H9 (cell line): ENCODE results near the gene SPEF2. TPM values are rescaled to one million over a fixed set of nuclear protein-coding genes. Genes with fewer than 3 reads are reported as not detected.

ENCODE experiments used
- DNase-seq: peaks from one replicate; pipeline ENCODE4 v3.0.0-alpha.2; 2017
- H2AFZ ChIP-seq: one replicate; pipeline ENCODE4 v1.6.1; 2013; ENCODE audit warnings: mild to moderate bottlenecking, low read length, control low read depth, moderate library complexity
- H2AK5ac ChIP-seq: 2 replicates; pipeline ENCODE4 v1.6.1; 2013; ENCODE audit warnings: low read length, control low read depth, mixed read lengths; ENCODE audit not compliant: insufficient read length
- H2BK120ac ChIP-seq: one replicate; pipeline ENCODE4 v1.6.1; 2013; ENCODE audit warnings: low read depth, mild to moderate bottlenecking, low read length, control low read depth, inconsistent platforms; ENCODE audit not compliant: poor library complexity, severe bottlenecking
- H2BK12ac ChIP-seq: 2 replicates; pipeline ENCODE4 v1.6.1; 2013; ENCODE audit warnings: low read length, control low read depth, mixed read lengths, low read depth; ENCODE audit not compliant: insufficient read length
- H2BK15ac ChIP-seq: 2 replicates; pipeline ENCODE4 v1.6.1; 2013; ENCODE audit warnings: low read depth, low read length, control low read depth
- H2BK20ac ChIP-seq: one replicate; pipeline ENCODE4 v1.6.1; 2013; ENCODE audit warnings: low read depth, mild to moderate bottlenecking, low read length, control low read depth, inconsistent platforms; ENCODE audit not compliant: poor library complexity, severe bottlenecking
- H2BK5ac ChIP-seq: 2 replicates; pipeline ENCODE4 v1.6.1; 2013; ENCODE audit warnings: low read length, control low read depth, mixed read lengths; ENCODE audit not compliant: insufficient read length
- H3K14ac ChIP-seq: 2 replicates; pipeline ENCODE4 v1.6.1; 2013; ENCODE audit warnings: low read length, control low read depth; ENCODE audit not compliant: insufficient read depth
- H3K18ac ChIP-seq: 2 replicates; pipeline ENCODE4 v1.6.1; 2013; ENCODE audit warnings: low read depth, mild to moderate bottlenecking, mixed read lengths, low read length, control low read depth; ENCODE audit not compliant: insufficient read length
- H3K23ac ChIP-seq: 2 replicates; pipeline ENCODE4 v1.6.1; 2013; ENCODE audit warnings: low read length, control low read depth, mixed read lengths, low read depth; ENCODE audit not compliant: insufficient read length
- H3K23me2 ChIP-seq: 2 replicates; pipeline ENCODE4 v1.6.1; 2013; ENCODE audit warnings: low read depth, mild to moderate bottlenecking, mixed read lengths, low read length, control low read depth; ENCODE audit not compliant: insufficient read length, poor library complexity, severe bottlenecking
- H3K27ac ChIP-seq: 2 replicates; pipeline ENCODE4 v1.5.1; 2013; ENCODE audit warnings: low read length, control low read depth, mixed read lengths, low read depth; ENCODE audit not compliant: insufficient read length
- H3K27me3 ChIP-seq: 2 replicates; pipeline ENCODE4 v1.6.1; 2013; ENCODE audit warnings: low read length, control low read depth, inconsistent platforms; ENCODE audit not compliant: insufficient read depth
- H3K4ac ChIP-seq: 2 replicates; pipeline ENCODE4 v1.6.1; 2013; ENCODE audit warnings: low read depth, mild to moderate bottlenecking, control low read depth, inconsistent platforms, low read length, moderate library complexity
- H3K4me1 ChIP-seq: 2 replicates; pipeline ENCODE4 v1.6.1; 2013; ENCODE audit warnings: low read length, control low read depth, inconsistent platforms; ENCODE audit not compliant: insufficient read depth
- H3K4me2 ChIP-seq: 2 replicates; pipeline ENCODE4 v1.6.1; 2013; ENCODE audit warnings: low read length, control low read depth, mixed read lengths; ENCODE audit not compliant: insufficient read length, insufficient read depth
- H3K56ac ChIP-seq: 2 replicates; pipeline ENCODE4 v1.6.1; 2013; ENCODE audit warnings: low read depth, mild to moderate bottlenecking, mixed read lengths, low read length, control low read depth; ENCODE audit not compliant: insufficient read length
- H3K79me1 ChIP-seq: 2 replicates; pipeline ENCODE4 v1.6.1; 2013; ENCODE audit warnings: low read depth, mild to moderate bottlenecking, moderate library complexity, low read length, control low read depth, inconsistent platforms; ENCODE audit not compliant: insufficient read depth, poor library complexity, severe bottlenecking
- H3K79me2 ChIP-seq: 2 replicates; pipeline ENCODE4 v1.6.1; 2013; ENCODE audit warnings: low read length, control low read depth, inconsistent platforms; ENCODE audit not compliant: insufficient read depth
- H3K9ac ChIP-seq: 2 replicates; pipeline ENCODE4 v1.6.1; 2013; ENCODE audit warnings: low read length, control low read depth, mixed read lengths; ENCODE audit not compliant: insufficient read length; ENCODE audit errors: extremely low read depth
- H3K9me3 ChIP-seq: one replicate; pipeline ENCODE4 v1.6.1; 2013; ENCODE audit warnings: low read depth, low read length, inconsistent platforms; ENCODE audit not compliant: control insufficient read depth
- H3T11ph ChIP-seq: one replicate; pipeline ENCODE4 v1.6.1; 2013; ENCODE audit warnings: mild to moderate bottlenecking, low read length, control low read depth, inconsistent platforms
- H4K20me1 ChIP-seq: one replicate; pipeline ENCODE4 v1.6.1; 2013; ENCODE audit not compliant: control insufficient read depth, insufficient read length, insufficient read depth
- H4K5ac ChIP-seq: 2 replicates; pipeline ENCODE4 v1.6.1; 2013; ENCODE audit warnings: low read depth, mild to moderate bottlenecking, mixed read lengths, low read length, control low read depth; ENCODE audit not compliant: insufficient read length
- H4K8ac ChIP-seq: replicated peaks from 2 replicates; pipeline ENCODE4 v1.6.1; 2013; ENCODE audit warnings: low read length, control low read depth, mixed read lengths, low read depth; ENCODE audit not compliant: insufficient read length
- H4K91ac ChIP-seq: 2 replicates; pipeline ENCODE4 v1.6.1; 2013; ENCODE audit warnings: low read depth, mild to moderate bottlenecking, moderate library complexity, mixed read lengths, low read length, control low read depth; ENCODE audit not compliant: insufficient read length
- H3K27ac Mint-ChIP-seq, 3 experiments: 2 replicates in 2 of 3; 3 replicates in 1 of 3; pipeline ENCODE4 v1.8.0; 2020 to 2021; ENCODE audit warnings: mixed read lengths in 3 of 3, mild to moderate bottlenecking in 1 of 3, moderate library complexity in 1 of 3
- H3K27me3 Mint-ChIP-seq: 2 replicates; pipeline ENCODE4 v1.8.0; 2021; ENCODE audit warnings: low read depth, mild to moderate bottlenecking, moderate library complexity, mixed read lengths
- H3K36me3 Mint-ChIP-seq, 3 experiments: 2 replicates in 2 of 3; 3 replicates in 1 of 3; pipeline ENCODE4 v1.8.0; 2020 to 2021; ENCODE audit warnings: low read depth in 3 of 3, mixed read lengths in 3 of 3; ENCODE audit not compliant: insufficient read depth in 1 of 3
- H3K4me1 Mint-ChIP-seq, 2 experiments: 2 replicates each; pipeline ENCODE4 v1.8.0; 2020; ENCODE audit warnings: mixed read lengths in 2 of 2
- H3K4me3 Mint-ChIP-seq, 2 experiments: 2 replicates in 1 of 2; 3 replicates in 1 of 2; pipeline ENCODE4 v1.8.0; 2020 to 2021; ENCODE audit warnings: mild to moderate bottlenecking in 2 of 2, mixed read lengths in 2 of 2, moderate library complexity in 1 of 2
- H3K9me3 Mint-ChIP-seq, 2 experiments: 2 replicates in 1 of 2; 3 replicates in 1 of 2; pipeline ENCODE4 v1.8.0; 2020; ENCODE audit warnings: mild to moderate bottlenecking in 2 of 2, mixed read lengths in 2 of 2, moderate library complexity in 1 of 2
- WGBS: extraction: QIAGEN DNeasy Blood & Tissue Kit; methylation state at CpG from one replicate; pipeline ENCODE4 v1.1.7; 2013; ENCODE audit warnings: missing lambda C conversion rate, low lambda C conversion rate, mixed read lengths; ENCODE audit not compliant: insufficient read length; ENCODE audit errors: extremely low coverage; 5-methylcytosine and 5-hydroxymethylcytosine counted together
- total RNA-seq: library from RNA; stranded (reverse); gene quantifications from 2 replicates; pipeline ENCODE4 v1.2.1, GENCODE V29; 2021
- TF ChIP-seq, protein P1 (sequence below): fragments of 200-600 bp; sonication (generic); conservative IDR thresholded peaks from 3 replicates; pipeline ENCODE4 v1.8.0; 2021; ENCODE audit warnings: antibody characterized with exemption, mild to moderate bottlenecking

The SPEF2 gene
- total RNA-seq, 1 experiment from 2014 or later: 1.0 TPM

DNA sequence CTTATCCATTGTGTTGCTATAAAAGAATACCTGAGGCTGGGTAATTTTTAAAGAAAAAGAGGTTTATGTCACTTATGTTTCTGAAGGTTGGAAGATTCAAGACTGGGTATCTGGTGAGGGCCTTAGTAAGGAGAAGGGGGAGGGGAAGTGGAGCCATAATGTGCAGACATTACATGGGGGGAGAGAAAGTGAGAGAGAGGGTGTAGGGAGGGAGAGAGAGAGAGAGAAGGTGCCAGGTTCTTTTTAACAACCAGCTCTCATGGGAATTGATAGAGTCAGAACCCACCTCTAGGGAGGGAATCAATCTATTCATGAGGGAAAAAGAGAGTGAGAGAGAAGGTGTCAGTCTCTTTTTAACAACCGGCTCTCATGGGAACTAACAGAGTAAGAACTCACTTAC lies 29.5 kb downstream of the SPEF2 start:
- Histone ChIP-seq H4K8ac (no peak overlapping the region), H3T11ph (no peak overlapping the region), H3K18ac (no peak overlapping the region), H3K23me2 (no peaks in the 10 kb centered on the region), H3K14ac (no peak overlapping the region), H3K27ac (no peak overlapping the region), H3K79me2 (no peaks in the 10 kb centered on the region), H2AK5ac (no peak overlapping the region), H3K9ac (no peak overlapping the region), H3K23ac (no peak overlapping the region), H3K4me1 (no peaks in the 10 kb centered on the region; the same call in 1 of the 2 replicates), H2BK5ac (no peak overlapping the region), H2BK120ac (no peak overlapping the region), H3K4me2 (no peak overlapping the region), H3K9me3 (no peaks in the 10 kb centered on the region), H4K5ac (no peak overlapping the region), H3K56ac (no peak overlapping the region), H2BK15ac (no peak overlapping the region), H4K91ac (no peak overlapping the region), H3K79me1 (no peaks in the 10 kb centered on the region), H2AFZ (no peak overlapping the region), H2BK12ac (no peak overlapping the region), H3K27me3 (no peaks in the 10 kb centered on the region), H3K4ac (no peak overlapping the region), H2BK20ac (no peak overlapping the region), H4K20me1 (no peaks in the 10 kb centered on the region)
- WGBS: no CpG with 5 or more reads among the region's 1 CpG
- no peaks in the 10 kb centered on the region for H3K36me3 Mint-ChIP-seq
- peaks cover 8% of the 10 kb centered on the region; the same call in 1 of the 2 replicates for H3K27me3 Mint-ChIP-seq
- no peak for DNase-seq
- no peaks in the 10 kb centered on the region for H3K9me3 Mint-ChIP-seq
- H3K4me3 Mint-ChIP-seq: no peak overlapping the region
- H3K27ac Mint-ChIP-seq: no peak overlapping the region
- H3K4me1 Mint-ChIP-seq: peaks cover 4 to 7% of the 10 kb centered on the region in 2 experiments; a peak in 2 of 4 replicates
- TF ChIP-seq, protein P1, sequence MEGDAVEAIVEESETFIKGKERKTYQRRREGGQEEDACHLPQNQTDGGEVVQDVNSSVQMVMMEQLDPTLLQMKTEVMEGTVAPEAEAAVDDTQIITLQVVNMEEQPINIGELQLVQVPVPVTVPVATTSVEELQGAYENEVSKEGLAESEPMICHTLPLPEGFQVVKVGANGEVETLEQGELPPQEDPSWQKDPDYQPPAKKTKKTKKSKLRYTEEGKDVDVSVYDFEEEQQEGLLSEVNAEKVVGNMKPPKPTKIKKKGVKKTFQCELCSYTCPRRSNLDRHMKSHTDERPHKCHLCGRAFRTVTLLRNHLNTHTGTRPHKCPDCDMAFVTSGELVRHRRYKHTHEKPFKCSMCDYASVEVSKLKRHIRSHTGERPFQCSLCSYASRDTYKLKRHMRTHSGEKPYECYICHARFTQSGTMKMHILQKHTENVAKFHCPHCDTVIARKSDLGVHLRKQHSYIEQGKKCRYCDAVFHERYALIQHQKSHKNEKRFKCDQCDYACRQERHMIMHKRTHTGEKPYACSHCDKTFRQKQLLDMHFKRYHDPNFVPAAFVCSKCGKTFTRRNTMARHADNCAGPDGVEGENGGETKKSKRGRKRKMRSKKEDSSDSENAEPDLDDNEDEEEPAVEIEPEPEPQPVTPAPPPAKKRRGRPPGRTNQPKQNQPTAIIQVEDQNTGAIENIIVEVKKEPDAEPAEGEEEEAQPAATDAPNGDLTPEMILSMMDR: no peak
